NCI-H2171 (cell line): Measurements from ENCODE around the gene OR52N1.

Source experiments
- DNase-seq: peaks from one replicate; lab custom pipeline; 2025; lab: John Stamatoyannopoulos, UW

OR52N1 gene

DNA sequence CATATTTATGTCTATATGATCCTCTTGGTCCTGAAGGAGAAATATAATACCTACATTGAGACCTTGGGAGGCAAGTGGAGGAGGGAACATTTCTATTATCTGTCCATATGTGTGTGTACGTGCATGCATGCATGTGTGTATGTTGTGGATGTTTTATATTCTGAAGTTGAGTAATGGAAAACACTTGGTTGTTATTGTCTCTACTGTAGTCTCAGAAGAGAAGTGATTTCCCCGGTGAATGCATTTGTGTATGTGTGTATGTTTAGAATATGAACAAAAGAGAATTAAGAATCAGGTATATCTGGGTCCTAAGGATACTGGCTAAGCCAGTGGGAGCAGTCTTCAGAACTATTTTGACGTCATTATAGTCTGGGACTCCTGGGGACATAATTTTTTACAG lies at the start of gene OR52N1:
TSS of gene OR52N1 (minus strand) at position 101 of the 400 bp plus-strand sequence. CDS start 2,449 bp downstream, outside the sequence.
- no peak for DNase-seq

DNA sequence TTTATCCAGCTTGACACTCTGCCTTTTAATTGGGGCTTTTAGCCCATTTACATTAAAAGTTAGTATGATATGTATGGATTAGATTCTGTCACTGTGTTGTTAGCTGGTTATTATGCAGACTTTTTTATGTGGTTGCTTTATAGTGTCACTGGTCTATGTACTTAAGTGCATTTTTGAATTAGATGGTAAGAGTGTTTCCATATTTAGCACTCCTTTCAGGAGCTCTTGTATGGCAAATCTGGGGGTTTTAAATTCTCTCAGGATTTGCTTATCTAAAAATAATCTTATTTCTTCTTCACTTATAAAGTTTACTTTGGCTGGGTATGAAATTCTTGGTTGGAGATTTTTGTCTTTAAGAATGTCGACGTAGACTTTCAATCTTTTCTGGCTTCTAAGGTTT lies 46.6 kb upstream of the OR52N1 start:
- no peak for DNase-seq

DNA sequence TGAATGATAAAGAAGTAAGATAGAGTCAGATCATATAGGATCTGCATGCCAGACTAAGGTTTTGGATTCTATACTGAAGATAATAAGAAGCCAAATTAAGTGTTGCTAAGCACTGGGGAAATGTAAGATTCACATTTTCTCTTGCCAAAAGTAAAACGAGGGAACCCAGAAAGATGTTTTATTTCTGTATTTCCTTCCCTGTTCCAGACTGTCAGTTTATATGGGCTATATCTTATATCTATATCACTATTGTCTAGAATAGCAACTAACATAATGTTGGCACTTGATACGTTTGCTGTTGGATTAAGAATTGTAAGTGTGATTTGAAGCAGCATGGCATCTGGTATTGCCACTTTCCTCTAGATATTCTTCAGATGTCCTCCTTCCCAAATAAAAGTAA lies 42.4 kb upstream of the OR52N1 start:
- DNase-seq = no peak

- no peak for DNase-seq
Measured at GRCh38 chr11:5831196-5831829, 40.2 kb upstream of the OR52N1 start.

GRCh38 chr11:5818245-5818886 lies 27.3 kb upstream of the OR52N1 start:
- no peak for DNase-seq

- no peak for DNase-seq
Measured at GRCh38 chr11:5815534-5815933, 24.5 kb upstream of the OR52N1 start.

GRCh38 chr11:5809905-5810795 lies 19.1 kb upstream of the OR52N1 start:
- DNase-seq = no peak

DNA sequence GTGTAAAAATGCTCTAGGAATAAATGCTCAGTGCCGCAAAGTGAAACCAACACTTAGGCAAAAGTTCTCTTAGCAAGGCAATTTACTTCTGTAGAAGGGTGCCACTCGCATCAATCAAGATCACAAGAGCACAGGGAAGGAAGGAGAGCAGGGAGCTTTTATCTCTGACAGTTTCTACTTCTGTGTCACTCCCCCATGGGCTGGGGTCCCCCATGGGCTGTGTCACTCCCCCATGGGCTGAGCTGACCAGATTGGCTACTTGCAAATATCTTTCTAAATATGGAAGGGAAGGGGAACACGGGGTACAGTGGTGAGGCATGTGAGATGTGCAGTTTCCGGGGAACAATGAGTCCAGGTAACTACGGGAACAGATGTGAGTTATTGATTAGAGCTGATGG lies 18.1 kb upstream of the OR52N1 start:
- DNase-seq = no peak

GRCh38 chr11:5808500-5809121 lies 17.5 kb upstream of the OR52N1 start, which contains the start of gene OR52N2:
OR52N2 (plus strand) TSS chr11:5808924; CDS start chr11:5820336, 11,412 bp downstream.
- DNase-seq = peak; percentile 3

- DNase-seq = no peak
Measured at GRCh38 chr11:5807580-5807979, 16.5 kb upstream of the OR52N1 start.

GRCh38 chr11:5803982-5804381 lies 12.9 kb upstream of the OR52N1 start:
- DNase-seq = no peak

GRCh38 chr11:5796541-5796940 lies 5.5 kb upstream of the OR52N1 start:
- DNase-seq = no peak

DNA sequence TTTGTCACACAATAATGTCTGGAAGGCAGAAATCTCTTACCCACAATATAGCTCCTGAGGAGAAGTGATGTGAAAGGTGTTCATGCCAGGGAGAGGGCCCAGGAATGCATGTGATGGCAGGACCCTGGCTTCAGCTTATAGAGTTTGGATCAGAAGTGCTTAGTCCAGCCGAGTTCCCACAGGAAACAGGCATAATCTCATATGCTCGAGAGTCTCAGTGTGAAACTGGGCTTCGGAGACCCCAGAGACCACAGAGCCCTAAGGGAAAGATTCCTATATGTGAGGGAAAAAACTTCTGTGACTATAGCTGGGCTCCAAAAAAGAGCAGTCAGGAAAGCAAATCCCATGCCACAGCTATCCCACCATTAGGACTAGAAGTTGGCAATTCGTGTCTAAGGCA lies 7.8 kb downstream of the OR52N1 start, which contains the start of gene OR52N5:
TSS of gene OR52N5 (minus strand) at position 101 of the 400 bp plus-strand sequence. CDS start 4,721 bp downstream, outside the sequence.
- DNase-seq = no peak

- DNase-seq = no peak
Measured at GRCh38 chr11:5767056-5767455, 24.0 kb downstream of the OR52N1 start.

DNA sequence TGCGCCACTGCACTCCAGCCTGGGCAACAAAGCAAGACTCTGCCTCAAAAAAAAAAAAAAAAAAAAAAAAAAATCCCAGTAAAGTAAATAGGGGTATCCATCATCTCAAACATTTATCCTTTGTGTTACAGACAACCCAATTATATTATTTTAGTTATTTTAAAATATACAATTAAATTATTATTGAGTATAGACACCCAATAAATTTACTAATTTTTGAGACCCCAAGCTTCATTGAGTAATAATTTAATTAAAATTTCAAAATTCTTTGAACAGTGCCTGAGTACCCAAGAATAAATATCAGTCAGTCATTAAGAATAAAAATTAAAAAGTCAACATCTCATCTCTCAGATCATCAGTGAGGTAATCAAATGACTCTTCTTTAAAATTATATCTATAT lies 37.1 kb downstream of the OR52N1 start, which contains the start of gene OR52N4:
TSS of gene OR52N4 (plus strand) at position 301 of the 400 bp plus-strand sequence. CDS start 498 bp downstream, outside the sequence.
- no peak for DNase-seq

- no peak for DNase-seq
Measured at GRCh38 chr11:5749836-5750235, 41.2 kb downstream of the OR52N1 start.

- no peak for DNase-seq
Measured at GRCh38 chr11:5746614-5747013, 44.5 kb downstream of the OR52N1 start.

- DNase-seq = no peak
Measured at GRCh38 chr11:5738431-5738830, 52.6 kb downstream of the OR52N1 start.

DNA sequence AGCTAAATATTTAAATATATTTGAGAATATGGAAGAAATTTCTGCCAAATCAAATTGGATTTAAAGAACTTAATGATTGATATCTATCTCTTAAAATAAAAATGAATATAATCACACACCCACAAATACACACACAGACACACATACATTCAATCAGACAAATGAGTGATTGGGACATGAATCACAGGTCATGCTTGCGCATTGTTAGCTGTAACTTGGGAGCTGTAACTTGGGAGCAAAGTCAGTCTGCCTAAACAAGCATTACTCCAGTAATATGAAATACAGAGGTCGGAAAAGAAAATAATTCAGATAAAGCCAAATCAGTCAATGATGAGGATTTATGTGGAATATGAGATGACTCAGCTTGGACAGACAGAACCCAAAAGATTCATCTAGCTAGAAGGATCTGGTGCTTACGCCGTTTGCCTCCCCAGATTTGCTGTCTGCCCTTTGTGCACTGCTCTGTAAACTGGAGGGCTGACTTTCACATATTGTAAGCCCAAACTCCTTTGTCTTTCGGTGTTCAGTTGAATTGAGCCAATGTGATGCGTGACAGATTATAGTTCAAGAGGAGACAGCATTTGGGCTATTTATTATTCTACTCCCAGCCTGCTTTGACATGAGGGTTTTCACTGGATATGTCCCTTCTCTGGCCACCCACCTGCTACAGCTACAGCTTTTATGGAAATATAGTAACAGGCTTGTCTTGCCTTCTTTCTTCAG lies 53.2 kb downstream of the OR52N1 start:
- no peak for DNase-seq

GRCh38 chr11:5737091-5737490 lies 54.0 kb downstream of the OR52N1 start:
- DNase-seq = no peak
